Cardiac fibroblast (primary cell): ENCODE data around the gene TNIK.

ENCODE experiments used
- DNase-seq, 2 donors: peaks; one replicate each; pipeline versions ENCODE4 v3.0.0 to v3.0.0-alpha.2; 2010; ENCODE audit warnings: low read depth in 2 of 2
- H3K4me3 ChIP-seq, 2 donors: replicated peaks in 1 of 2; 1 replicate in 1 of 2; 2 replicates in 1 of 2; pipeline ENCODE4 v1.5.1; 2011; ENCODE audit warnings: low read depth in 2 of 2, low read length in 2 of 2, mild to moderate bottlenecking in 2 of 2, moderate library complexity in 1 of 2
- CTCF ChIP-seq: IDR thresholded peaks from one replicate; pipeline ENCODE4 v1.5.1; 2011; ENCODE audit warnings: low read depth, mild to moderate bottlenecking, low read length, inconsistent platforms

TNIK gene

GRCh38 chr3:171412473-171412872 is 47.7 kb downstream of the TNIK start:
- no peak overlapping the region for H3K4me3 ChIP-seq

GRCh38 chr3:171412054-171412453 is 48.2 kb downstream of the TNIK start:
- no peak overlapping the region for H3K4me3 ChIP-seq
- no peak for DNase-seq
- TF ChIP-seq CTCF: no peak

More at GRCh38 chr3:171412473-171412872, 47.7 kb downstream of the TNIK start:
- DNase-seq: no peak
- no peak for TF ChIP-seq CTCF

GRCh38 chr3:171410186-171410585 is 50.0 kb downstream of the TNIK start:
- no peak for DNase-seq
- no peak for TF ChIP-seq CTCF
- H3K4me3 ChIP-seq: no peak overlapping the region

- peak; percentile 42 to 85 for DNase-seq
- TF ChIP-seq CTCF: no peak
- no peak overlapping the region for H3K4me3 ChIP-seq
Measured at GRCh38 chr3:171407759-171408158, 52.4 kb downstream of the TNIK start.

GRCh38 chr3:171404376-171404967 is 55.7 kb downstream of the TNIK start:
- no peak for TF ChIP-seq CTCF
- no peak overlapping the region for H3K4me3 ChIP-seq
- DNase-seq: peak in 1 of 2 donors; percentile 38

GRCh38 chr3:171402281-171402680 is 57.9 kb downstream of the TNIK start:
- no peak for DNase-seq
- TF ChIP-seq CTCF: no peak
- H3K4me3 ChIP-seq: no peak overlapping the region

- DNase-seq: no peak
- H3K4me3 ChIP-seq: no peak overlapping the region
- no peak for TF ChIP-seq CTCF
Measured at GRCh38 chr3:171401432-171401831, 58.8 kb downstream of the TNIK start.
